Activated T-cell treated with anti-CD3 and anti-CD28 coated beads, Interleukin-2, amount 50 U/mL, for 72 hours (primary cell): ENCODE results near the gene RASAL3. TPM values are rescaled to one million over a fixed set of nuclear protein-coding genes. Genes with fewer than 3 reads are reported as not detected.
A peak's percentile ranks its signal among the peaks of the same experiment; 100 is the strongest.

Experiments
- ATAC-seq, 2 donors: fragments of 150-1000 bp; cut with Tn5 transposase; replicated peaks in 1 of 2; 2 replicates each; pipeline ENCODE4 v1.10.0; 2021; ENCODE audit warnings: moderate library complexity in 2 of 2, mild to moderate bottlenecking in 1 of 2
- DNase-seq, 2 donors: peaks; one replicate each; pipeline ENCODE4 v3.0.0; 2021 to 2022; ENCODE audit warnings: mixed read lengths in 1 of 2
- H3K27ac Mint-ChIP-seq: one replicate; pipeline ENCODE4 v1.8.0; 2022; ENCODE audit warnings: mild to moderate bottlenecking, moderate library complexity, mixed read lengths
- H3K27me3 Mint-ChIP-seq: one replicate; pipeline ENCODE4 v1.8.0; 2022; ENCODE audit warnings: low read depth, mixed read lengths
- H3K36me3 Mint-ChIP-seq, 2 donors: one replicate each; pipeline ENCODE4 v1.8.0; 2022; ENCODE audit warnings: mixed read lengths in 2 of 2, mild to moderate bottlenecking in 1 of 2; ENCODE audit not compliant: insufficient read depth in 2 of 2
- H3K4me1 Mint-ChIP-seq: one replicate; pipeline ENCODE4 v1.8.0; 2022; ENCODE audit warnings: low read depth, mixed read lengths
- H3K4me3 Mint-ChIP-seq, 2 donors: one replicate each; pipeline ENCODE4 v1.8.0; 2022; ENCODE audit warnings: mild to moderate bottlenecking in 2 of 2, mixed read lengths in 2 of 2, moderate library complexity in 2 of 2
- H3K9me3 Mint-ChIP-seq, 2 donors: one replicate each; pipeline ENCODE4 v1.8.0; 2022; ENCODE audit warnings: mixed read lengths in 2 of 2
- total RNA-seq, 2 donors: library from RNA; stranded (reverse); gene quantifications; one replicate each; pipeline ENCODE4 v1.2.3, GENCODE V29; 2022

The RASAL3 gene
- total RNA-seq, 2 donors from 2014 or later = 112 to 128 TPM

GRCh38 chr19:15439821-15440641 is 24.3 kb downstream of the RASAL3 start:
- no peaks in the 10 kb centered on the region for H3K36me3 Mint-ChIP-seq
- no peaks in the 10 kb centered on the region for H3K27me3 Mint-ChIP-seq
- no peak overlapping the region for H3K4me3 Mint-ChIP-seq
- no peak for ATAC-seq
- no peak overlapping the region for H3K27ac Mint-ChIP-seq
- H3K4me1 Mint-ChIP-seq = peaks cover 5% of the 10 kb centered on the region
- no peak for DNase-seq
- no peaks in the 10 kb centered on the region for H3K9me3 Mint-ChIP-seq

DNA sequence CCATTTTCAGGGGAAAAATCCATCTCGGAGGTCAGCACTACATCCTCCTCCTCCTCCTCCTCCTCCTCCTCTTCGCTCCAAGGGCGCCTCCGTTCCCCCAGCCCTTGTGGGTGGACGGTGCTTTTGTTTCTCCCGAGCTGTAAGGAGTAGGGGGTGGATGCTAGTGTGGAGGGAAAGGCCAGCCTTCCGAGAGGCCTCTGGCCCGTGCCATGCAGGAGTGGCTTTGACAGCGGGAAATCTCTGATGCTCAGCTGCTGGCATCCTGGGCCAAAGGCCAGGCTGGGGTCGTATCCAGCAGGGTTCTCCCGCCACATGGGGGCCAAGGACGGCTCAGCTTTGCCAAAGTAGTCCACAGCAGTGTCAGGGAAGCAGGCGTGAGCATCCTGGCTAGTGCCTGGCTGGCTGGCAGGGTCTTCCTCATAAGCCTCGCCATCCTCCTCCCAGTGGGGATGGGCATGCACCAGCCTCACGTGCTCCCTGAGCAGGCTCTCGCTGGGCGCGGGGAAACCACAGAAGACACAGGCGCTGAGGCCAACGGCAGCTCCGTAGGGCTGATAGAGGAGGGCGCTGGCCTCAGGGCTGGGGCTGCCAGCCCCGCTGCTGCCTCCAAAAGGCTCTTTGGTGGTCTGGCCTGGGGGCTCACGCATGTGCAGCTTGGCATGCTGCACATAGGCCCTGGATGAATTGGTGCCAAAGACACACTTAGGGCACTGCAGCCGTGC is 25.1 kb downstream of the RASAL3 start:
- ATAC-seq = no peak
- DNase-seq = no peak
- H3K9me3 Mint-ChIP-seq = no peaks in the 10 kb centered on the region
- peaks cover 5% of the 10 kb centered on the region for H3K4me1 Mint-ChIP-seq
- H3K36me3 Mint-ChIP-seq = no peaks in the 10 kb centered on the region
- no peak overlapping the region for H3K27ac Mint-ChIP-seq
- no peaks in the 10 kb centered on the region for H3K27me3 Mint-ChIP-seq
- no peak overlapping the region for H3K4me3 Mint-ChIP-seq

DNA sequence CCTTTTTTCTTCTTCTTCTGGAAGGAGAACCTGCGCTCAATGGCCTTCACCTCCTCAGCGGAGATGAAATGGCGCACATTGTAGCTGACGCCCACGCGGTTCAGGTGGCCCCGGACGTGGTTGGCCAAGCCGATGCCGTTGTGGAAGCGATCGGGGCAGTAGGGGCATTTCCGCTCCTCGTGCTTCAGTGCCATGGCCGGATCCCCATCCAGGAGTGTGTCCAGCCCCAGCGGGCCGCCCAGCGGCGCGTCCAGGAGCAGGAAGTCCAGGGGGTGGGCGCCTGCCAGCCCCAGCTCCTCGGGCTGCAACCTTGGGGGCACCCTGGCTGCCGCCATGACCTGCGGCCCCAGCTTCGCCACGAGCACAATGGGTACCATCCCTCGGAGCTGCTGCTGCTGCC is 25.8 kb downstream of the RASAL3 start:
- Mint-ChIP-seq H3K27me3 (no peaks in the 10 kb centered on the region), H3K36me3 (no peaks in the 10 kb centered on the region), H3K9me3 (no peaks in the 10 kb centered on the region), H3K4me3 (no peak overlapping the region), H3K27ac (no peak overlapping the region), H3K4me1 (peaks cover 6% of the 10 kb centered on the region)
- ATAC-seq (no peak), DNase-seq (no peak)

GRCh38 chr19:15438124-15438496 is 26.2 kb downstream of the RASAL3 start:
- ATAC-seq (no peak), DNase-seq (no peak)
- H3K36me3 Mint-ChIP-seq = peaks cover 0 to under 1% of the 10 kb centered on the region in 2 donors
- H3K27ac Mint-ChIP-seq = no peak overlapping the region
- H3K4me1 Mint-ChIP-seq = peaks cover 11% of the 10 kb centered on the region
- H3K4me3 Mint-ChIP-seq = no peak overlapping the region
- no peaks in the 10 kb centered on the region for H3K9me3 Mint-ChIP-seq
- no peaks in the 10 kb centered on the region for H3K27me3 Mint-ChIP-seq

GRCh38 chr19:15437355-15438123 is 26.8 kb downstream of the RASAL3 start:
- H3K9me3 Mint-ChIP-seq = no peaks in the 10 kb centered on the region
- ATAC-seq = no peak
- no peaks in the 10 kb centered on the region for H3K27me3 Mint-ChIP-seq
- H3K27ac Mint-ChIP-seq = no peak overlapping the region
- H3K36me3 Mint-ChIP-seq = peaks cover 0 to 2% of the 10 kb centered on the region in 2 donors
- no peak overlapping the region for H3K4me3 Mint-ChIP-seq
- DNase-seq = no peak
- peaks cover 13% of the 10 kb centered on the region for H3K4me1 Mint-ChIP-seq

DNA sequence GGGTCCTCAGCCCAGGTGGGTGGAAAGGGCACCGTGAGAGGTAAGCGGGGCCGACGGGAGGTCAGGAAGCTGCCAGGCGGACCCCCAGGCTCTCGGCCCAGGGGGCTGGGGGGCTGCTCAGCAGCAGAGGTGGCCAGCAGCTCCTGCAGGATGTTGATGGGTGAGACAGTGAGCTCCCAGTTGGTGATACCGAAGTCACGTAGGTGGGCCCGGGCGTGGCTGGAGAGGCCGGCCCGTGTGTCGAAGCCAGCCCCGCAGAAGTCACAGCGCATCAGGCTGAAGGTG is 27.6 kb downstream of the RASAL3 start:
- no peak for ATAC-seq
- no peak for DNase-seq
- no peak overlapping the region for H3K27ac Mint-ChIP-seq
- no peak overlapping the region for H3K4me3 Mint-ChIP-seq
- no peaks in the 10 kb centered on the region for H3K9me3 Mint-ChIP-seq
- H3K27me3 Mint-ChIP-seq = no peaks in the 10 kb centered on the region
- peaks cover 2 to 3% of the 10 kb centered on the region in 2 donors for H3K36me3 Mint-ChIP-seq
- H3K4me1 Mint-ChIP-seq = peaks cover 16% of the 10 kb centered on the region

DNA sequence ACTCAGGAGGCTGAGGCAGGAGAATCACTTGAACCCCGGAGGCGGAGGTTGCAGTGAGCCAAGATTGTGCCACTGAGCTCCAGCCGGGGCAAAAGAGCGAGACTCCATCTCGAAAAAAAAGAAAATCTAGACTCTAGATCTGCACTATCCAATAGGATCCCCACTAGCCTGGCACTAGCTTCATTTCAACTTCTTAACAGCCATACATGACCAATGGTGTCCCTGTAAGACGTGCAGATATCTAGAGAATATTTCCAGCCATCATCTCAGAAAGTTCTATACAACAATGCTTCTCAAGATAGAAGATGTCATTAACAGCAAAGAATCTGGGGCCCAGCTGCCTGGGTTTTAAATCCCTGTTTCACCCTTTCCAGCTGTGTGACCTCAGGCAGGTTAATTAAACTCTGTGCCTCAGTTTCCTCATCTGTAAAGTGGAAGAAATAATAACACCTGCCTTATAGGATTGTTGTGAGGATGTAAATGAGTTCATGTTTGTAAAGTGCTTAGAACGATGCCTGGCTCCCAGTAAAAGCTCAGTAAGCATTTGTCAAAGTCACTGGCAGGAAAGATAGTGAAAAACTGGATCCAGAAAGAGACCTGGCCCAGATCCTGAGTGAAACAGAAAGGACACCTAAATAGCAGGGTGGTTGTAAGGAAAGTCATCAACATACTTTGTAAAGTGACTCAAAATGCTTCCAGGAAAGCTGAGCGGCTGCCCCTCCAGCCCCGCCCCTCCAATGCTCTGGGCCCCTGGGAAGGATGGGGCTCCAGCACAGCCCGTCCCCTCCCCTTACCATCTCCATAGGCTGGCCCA is 28.1 kb downstream of the RASAL3 start:
- H3K27ac Mint-ChIP-seq = peak overlapping the region; percentile 72
- DNase-seq (no peak), ATAC-seq (no peak)
- H3K36me3 Mint-ChIP-seq = peaks cover 4 to 5% of the 10 kb centered on the region in 2 donors
- no peak overlapping the region for H3K4me3 Mint-ChIP-seq
- no peaks in the 10 kb centered on the region for H3K27me3 Mint-ChIP-seq
- no peaks in the 10 kb centered on the region for H3K9me3 Mint-ChIP-seq
- peaks cover 21% of the 10 kb centered on the region for H3K4me1 Mint-ChIP-seq

- peaks cover 5 to 6% of the 10 kb centered on the region in 2 donors for H3K36me3 Mint-ChIP-seq
- no peaks in the 10 kb centered on the region for H3K27me3 Mint-ChIP-seq
- H3K9me3 Mint-ChIP-seq = no peaks in the 10 kb centered on the region
- peak overlapping the region; percentile 89 to 97 for H3K4me3 Mint-ChIP-seq
- no peak for ATAC-seq
- H3K27ac Mint-ChIP-seq = peak overlapping the region; percentile 75
- H3K4me1 Mint-ChIP-seq = peaks cover 32% of the 10 kb centered on the region
- no peak for DNase-seq
Measured at GRCh38 chr19:15433519-15434069, 30.8 kb downstream of the RASAL3 start.

DNA sequence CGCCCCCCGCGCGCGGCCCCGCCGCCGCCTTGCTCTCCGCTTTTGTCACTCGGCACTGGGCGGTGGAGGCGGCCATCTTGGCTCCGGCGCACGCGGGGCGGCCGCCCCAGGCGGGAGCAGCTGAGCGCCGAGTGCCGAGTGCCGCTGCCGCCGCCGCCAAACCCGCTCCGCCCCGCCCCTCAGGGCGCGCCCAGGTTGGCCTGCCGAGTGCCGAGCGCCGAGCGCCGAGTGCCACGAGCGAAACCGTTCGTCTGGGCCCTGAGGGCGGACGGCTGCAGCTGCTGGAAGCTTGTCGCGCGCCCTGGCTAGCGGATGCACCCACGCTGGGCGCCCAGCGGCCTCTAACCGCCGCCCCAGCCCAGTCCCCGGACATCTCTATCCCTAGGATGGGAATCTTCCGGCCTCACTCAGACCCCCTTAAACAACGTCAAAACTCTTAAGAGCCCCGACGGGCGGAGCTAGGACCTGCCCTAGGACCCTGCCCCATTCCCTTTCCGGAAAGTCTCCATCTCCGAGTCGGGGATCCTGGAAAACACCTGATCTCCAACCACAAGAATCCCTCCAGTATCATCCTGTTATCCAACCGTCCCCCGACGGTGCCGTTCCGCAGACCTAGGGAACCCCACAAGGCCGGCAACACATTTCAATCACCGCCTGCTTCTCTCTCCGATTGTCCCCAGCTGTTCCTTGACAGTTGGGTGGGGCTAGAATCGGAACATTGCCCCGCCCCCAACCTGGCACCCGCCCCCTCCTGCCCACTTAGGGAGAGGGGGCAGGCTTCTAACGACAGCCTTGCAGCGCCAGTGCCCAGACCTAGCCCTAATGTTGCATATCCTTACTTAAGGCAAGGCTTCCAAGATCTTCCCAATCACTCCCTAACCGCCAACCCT is 31.5 kb downstream of the RASAL3 start:
- Mint-ChIP-seq H3K9me3 (no peaks in the 10 kb centered on the region), H3K27ac (peak overlapping the region; percentile 75), H3K36me3 (peaks cover 5 to 8% of the 10 kb centered on the region in 2 donors), H3K4me1 (peaks cover 32% of the 10 kb centered on the region), H3K4me3 (peak overlapping the region; percentile 89 to 97), H3K27me3 (no peaks in the 10 kb centered on the region)
- peak; percentile 91 to 93 for ATAC-seq
- peak; percentile 96 to 97 for DNase-seq

DNA sequence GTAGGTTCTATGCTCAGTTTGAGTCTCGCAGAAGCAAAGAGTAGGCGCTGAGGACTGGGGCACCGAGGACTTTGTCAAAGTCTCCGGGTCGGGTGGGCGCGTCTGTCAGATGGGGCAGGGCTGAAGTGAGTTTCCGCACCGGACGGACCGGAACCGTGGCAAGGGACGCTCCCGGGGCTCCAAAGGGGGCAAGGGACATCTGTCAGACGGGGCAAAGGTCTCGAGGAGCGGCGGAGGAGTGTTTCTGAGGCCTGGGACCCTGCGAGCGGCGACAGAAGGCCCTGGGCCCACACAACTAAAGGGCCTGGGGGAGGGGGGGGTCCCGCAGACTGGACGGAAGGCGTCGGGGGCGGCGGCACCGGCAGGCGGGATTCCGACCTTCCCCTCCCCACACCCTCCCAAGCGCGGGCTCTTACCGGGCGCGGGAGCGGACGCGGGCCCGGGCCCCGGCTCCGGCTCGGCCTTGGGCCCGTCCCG is 32.3 kb downstream of the RASAL3 start:
- Mint-ChIP-seq H3K27ac (peak overlapping the region; percentile 93), H3K36me3 (peaks cover 5 to 8% of the 10 kb centered on the region in 2 donors), H3K27me3 (no peaks in the 10 kb centered on the region), H3K4me1 (peaks cover 36% of the 10 kb centered on the region), H3K9me3 (no peaks in the 10 kb centered on the region), H3K4me3 (peak overlapping the region; percentile 97 to 99)
- ATAC-seq (peak; percentile 8 to 18), DNase-seq (peak; percentile 39 to 46)

DNA sequence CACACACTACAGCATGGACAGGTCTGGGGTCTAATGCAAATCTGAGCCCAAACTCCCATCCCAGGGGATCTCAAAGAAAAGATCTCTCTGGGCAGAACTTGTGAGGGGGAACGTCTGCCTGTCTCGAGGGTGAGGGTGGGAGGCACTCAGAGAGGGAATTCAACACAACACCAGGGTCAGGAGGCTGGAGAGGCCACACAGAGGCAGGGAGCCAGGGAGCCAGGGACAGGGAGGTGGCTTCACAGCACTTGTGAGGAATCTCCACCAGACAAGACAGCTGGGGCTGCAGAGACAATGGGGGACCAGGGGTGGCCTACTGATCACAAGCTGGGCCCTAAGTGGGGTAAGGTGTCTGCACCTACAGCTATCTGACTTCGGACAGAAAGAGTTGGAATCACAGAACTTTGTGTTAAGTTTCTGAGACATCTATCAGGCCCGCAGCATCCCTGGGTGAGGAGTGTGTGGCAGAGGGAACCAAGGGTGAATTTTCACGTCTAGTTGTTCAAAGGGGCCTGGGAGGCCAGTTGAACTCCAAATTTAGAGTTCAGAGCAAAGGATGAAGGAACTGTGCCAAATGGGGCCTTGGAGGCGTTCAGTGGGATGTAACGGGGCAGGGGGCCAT is 32.8 kb downstream of the RASAL3 start:
- H3K27me3 Mint-ChIP-seq = no peaks in the 10 kb centered on the region
- peaks cover 36% of the 10 kb centered on the region for H3K4me1 Mint-ChIP-seq
- no peak for DNase-seq
- peak overlapping the region; percentile 93 for H3K27ac Mint-ChIP-seq
- H3K4me3 Mint-ChIP-seq = peak overlapping the region; percentile 97 to 99
- no peaks in the 10 kb centered on the region for H3K9me3 Mint-ChIP-seq
- peaks cover 7 to 10% of the 10 kb centered on the region in 2 donors for H3K36me3 Mint-ChIP-seq
- ATAC-seq = no peak
